WERI-Rb-1 (cell line): ENCODE measurements around the gene PCOLCE2.

Source experiments
- DNase-seq: peaks from one replicate; pipeline ENCODE4 v3.0.0-alpha.2; 2020
- H3K27ac ChIP-seq: fragments of 250-450 bp; sonication (Bioruptor Pico); 2 replicates; pipeline ENCODE4 v1.5.1; 2020; ENCODE audit warnings: mild to moderate bottlenecking, moderate library complexity
- H3K27me3 ChIP-seq: fragments of 250-450 bp; sonication (Bioruptor Pico); 2 replicates; pipeline ENCODE4 v1.5.1; 2021; ENCODE audit warnings: mild to moderate bottlenecking, low read depth, moderate library complexity; ENCODE audit not compliant: insufficient read depth, severe bottlenecking
- H3K36me3 ChIP-seq: fragments of 250-450 bp; sonication (Bioruptor Pico); 2 replicates; pipeline ENCODE4 v1.5.1; 2020; ENCODE audit warnings: mild to moderate bottlenecking, moderate library complexity
- H3K4me3 ChIP-seq: 2 replicates; pipeline ENCODE4 v1.5.1; 2011; ENCODE audit warnings: low read depth, mild to moderate bottlenecking, control low read depth, low read length
- H3K9me3 ChIP-seq: fragments of 250-450 bp; sonication (Bioruptor Pico); 2 replicates; pipeline ENCODE4 v1.5.1; 2021; ENCODE audit warnings: mild to moderate bottlenecking, moderate library complexity; ENCODE audit not compliant: severe bottlenecking
- TF ChIP-seq, protein P1 (sequence below): IDR thresholded peaks from 2 replicates; pipeline ENCODE4 v1.5.1; 2011; ENCODE audit warnings: low read depth, mild to moderate bottlenecking, control low read depth, inconsistent platforms, low read length

PCOLCE2 gene

DNA sequence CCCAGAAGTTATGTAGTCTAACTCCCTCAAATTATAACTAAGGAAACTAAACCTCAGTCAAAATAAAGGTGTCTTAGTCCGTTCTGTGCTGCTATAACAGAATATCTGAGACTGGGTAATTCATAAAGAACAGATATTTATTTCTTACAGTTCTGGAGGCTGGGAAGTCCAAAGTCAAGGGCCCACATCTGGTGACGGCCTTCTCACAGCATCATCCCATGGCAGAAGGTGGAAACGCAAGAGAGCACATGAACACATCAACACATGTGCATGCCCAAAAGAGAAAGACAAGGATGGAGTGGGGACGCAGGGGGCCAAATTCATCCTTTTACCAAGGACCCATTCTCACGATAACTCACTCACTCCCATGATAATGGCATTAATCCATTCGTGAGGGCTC lies 73.1 kb downstream of the PCOLCE2 start:
- no peak overlapping the region for H3K27ac ChIP-seq
- H3K36me3 ChIP-seq, result no peaks in the 10 kb centered on the region
- H3K9me3 ChIP-seq, result no peaks in the 10 kb centered on the region
- no peak for DNase-seq
- TF ChIP-seq, protein P1, sequence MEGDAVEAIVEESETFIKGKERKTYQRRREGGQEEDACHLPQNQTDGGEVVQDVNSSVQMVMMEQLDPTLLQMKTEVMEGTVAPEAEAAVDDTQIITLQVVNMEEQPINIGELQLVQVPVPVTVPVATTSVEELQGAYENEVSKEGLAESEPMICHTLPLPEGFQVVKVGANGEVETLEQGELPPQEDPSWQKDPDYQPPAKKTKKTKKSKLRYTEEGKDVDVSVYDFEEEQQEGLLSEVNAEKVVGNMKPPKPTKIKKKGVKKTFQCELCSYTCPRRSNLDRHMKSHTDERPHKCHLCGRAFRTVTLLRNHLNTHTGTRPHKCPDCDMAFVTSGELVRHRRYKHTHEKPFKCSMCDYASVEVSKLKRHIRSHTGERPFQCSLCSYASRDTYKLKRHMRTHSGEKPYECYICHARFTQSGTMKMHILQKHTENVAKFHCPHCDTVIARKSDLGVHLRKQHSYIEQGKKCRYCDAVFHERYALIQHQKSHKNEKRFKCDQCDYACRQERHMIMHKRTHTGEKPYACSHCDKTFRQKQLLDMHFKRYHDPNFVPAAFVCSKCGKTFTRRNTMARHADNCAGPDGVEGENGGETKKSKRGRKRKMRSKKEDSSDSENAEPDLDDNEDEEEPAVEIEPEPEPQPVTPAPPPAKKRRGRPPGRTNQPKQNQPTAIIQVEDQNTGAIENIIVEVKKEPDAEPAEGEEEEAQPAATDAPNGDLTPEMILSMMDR, result no peak
- no peaks in the 10 kb centered on the region for H3K27me3 ChIP-seq
- no peak overlapping the region for H3K4me3 ChIP-seq

DNA sequence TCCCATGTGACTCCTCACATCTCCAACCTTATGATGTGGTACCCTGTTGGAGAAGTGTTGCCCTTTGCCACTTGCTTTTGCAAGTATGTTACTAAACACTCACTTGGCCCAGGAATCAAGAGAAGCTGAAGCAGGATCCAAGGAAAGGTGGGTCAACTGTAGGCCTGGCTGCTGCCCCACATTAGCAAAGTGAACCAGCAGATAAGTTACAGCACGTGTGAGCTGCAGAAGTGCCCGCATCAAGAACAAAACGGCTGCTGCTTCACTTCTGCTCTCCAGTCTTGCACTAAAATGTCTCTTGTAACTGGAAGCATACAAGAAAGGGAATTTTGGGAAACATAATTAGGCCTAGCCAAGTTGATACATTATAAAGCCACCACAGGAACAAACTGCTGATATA lies 79.6 kb downstream of the PCOLCE2 start:
- H3K27me3 ChIP-seq, result no peaks in the 10 kb centered on the region

DNA sequence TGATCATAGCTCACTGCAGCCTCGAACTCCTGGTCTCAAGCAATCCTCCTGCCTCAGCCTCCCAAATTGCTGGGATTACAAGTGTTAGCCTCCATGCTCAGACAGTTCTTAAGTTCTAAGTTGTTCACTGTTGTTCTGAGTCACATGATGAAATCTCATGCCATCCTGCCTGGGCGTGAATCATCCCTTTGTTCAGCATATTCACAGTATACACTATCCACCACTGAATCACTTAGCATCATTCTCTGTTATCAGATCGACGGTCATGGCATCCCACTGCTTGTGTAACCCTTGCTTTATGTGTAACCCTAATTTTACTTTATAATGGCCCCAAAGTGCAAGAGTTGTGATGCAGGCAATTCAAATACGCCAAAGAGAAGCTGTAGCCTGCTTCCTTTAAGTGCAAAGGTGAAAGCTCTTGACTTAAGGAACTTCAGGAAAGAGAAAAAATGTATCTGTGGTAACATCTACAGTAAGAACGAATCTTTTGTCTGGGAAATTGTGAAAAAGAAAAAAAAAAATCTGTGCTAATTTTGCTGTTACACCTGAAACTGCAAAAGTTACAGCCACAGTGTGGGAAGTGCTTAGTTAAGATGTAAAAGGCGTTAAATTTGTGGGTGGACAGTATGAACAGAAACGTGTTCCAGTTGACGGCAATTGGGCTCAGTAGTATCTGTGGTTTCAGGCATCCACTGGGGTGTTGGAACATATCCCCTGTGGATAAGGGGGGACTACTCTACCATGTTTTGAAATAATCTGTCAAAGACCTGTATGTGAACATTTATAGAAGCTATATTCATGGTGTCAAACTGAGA lies 80.6 kb downstream of the PCOLCE2 start:
- H3K27ac ChIP-seq, result no peak overlapping the region
- H3K27me3 ChIP-seq, result no peaks in the 10 kb centered on the region
- H3K9me3 ChIP-seq, result no peaks in the 10 kb centered on the region
- H3K36me3 ChIP-seq, result peaks cover 4% of the 10 kb centered on the region; the same call in 1 of the 2 replicates
- no peak for DNase-seq
- TF ChIP-seq, protein P1, result no peak
- H3K4me3 ChIP-seq, result no peak overlapping the region

More for the DNA sequence above, 79.6 kb downstream of the PCOLCE2 start:
- TF ChIP-seq, protein P1, result no peak
- no peak for DNase-seq
- Histone ChIP-seq H3K36me3 (peaks cover 4% of the 10 kb centered on the region; the same call in 1 of the 2 replicates), H3K4me3 (no peak overlapping the region), H3K27ac (no peak overlapping the region), H3K9me3 (no peaks in the 10 kb centered on the region)

DNA sequence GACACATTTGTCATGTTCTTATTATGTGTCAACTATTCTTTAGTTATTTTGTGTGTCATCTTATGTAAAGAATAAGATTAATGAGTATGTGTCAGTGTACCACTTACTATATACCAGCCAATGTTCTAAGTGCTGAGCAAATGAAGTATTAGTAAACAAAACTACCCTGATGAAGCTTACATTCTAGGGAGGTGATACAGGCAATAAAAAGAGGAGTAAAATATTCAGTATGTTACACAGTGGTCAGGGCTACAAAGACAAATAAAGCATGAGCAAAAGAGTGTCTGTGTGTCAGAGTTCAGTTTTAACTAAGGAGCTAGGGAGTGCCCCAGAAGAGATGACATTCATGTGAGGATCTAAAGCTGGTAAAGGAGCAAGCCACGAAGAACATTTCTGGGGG lies 86.0 kb downstream of the PCOLCE2 start:
- H3K4me3 ChIP-seq, result no peak overlapping the region
- DNase-seq, result no peak
- H3K36me3 ChIP-seq, result peaks cover 4% of the 10 kb centered on the region; the same call in 1 of the 2 replicates
- H3K27ac ChIP-seq, result no peak overlapping the region
- no peaks in the 10 kb centered on the region for H3K9me3 ChIP-seq
- TF ChIP-seq, protein P1, result no peak
- no peaks in the 10 kb centered on the region for H3K27me3 ChIP-seq

DNA sequence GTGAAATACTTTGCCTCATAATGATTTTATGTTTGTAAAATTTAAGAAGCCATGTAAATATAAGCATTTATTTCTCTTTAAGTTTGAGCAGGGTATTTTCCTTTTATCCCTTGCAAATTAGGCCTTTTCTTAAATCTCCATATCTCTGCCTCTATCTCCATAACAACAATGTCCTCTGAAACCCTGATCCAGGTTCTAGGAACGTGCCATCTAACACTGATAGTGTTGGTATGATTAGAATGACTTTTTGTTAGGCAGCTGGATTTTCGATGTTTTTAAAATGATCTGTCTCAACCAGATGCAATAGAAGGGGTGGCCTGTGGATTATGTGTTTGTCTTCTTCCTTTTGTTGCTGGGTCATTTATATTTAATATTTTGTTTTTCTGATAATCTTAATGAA lies 87.1 kb downstream of the PCOLCE2 start:
- no peaks in the 10 kb centered on the region for H3K9me3 ChIP-seq
- H3K27ac ChIP-seq, result no peak overlapping the region
- H3K36me3 ChIP-seq, result peaks cover 4% of the 10 kb centered on the region; the same call in 1 of the 2 replicates
- DNase-seq, result no peak
- H3K4me3 ChIP-seq, result no peak overlapping the region
- TF ChIP-seq, protein P1, result no peak
- H3K27me3 ChIP-seq, result no peaks in the 10 kb centered on the region
